ENCODE results near the gene TMEM214. TPM values are rescaled to one million over a fixed set of nuclear protein-coding genes. Genes with fewer than 3 reads are reported as not detected.
A peak's percentile ranks its signal among the peaks of the same experiment; 100 is the strongest.

The TMEM214 gene
- total RNA-seq, 2 donors from 2014 or later = 76.6 to 121 TPM

DNA sequence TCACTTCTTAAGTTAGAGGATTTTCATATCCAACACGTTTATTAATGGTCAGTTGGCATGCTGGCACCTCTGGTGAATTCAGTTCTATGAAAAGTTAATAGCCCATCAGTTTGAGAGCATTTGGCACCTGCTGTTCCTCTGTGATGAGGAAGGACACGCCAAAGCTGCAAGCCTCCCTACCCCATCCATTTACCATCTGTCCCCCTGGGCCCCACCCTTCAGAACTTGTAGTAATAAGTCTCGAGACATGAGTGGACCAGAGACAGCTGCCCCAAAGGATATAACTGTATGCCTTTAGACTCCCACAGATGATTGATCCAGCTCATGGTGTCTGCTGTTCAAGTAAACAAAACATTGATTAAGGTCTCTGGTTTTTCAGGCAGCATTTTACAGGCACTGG is 32.4 kb downstream of the TMEM214 start:
- Histone ChIP-seq H3K4me3 (no peak overlapping the region), H3K4me1 (peaks cover 9% of the 10 kb centered on the region), H3K9me3 (no peaks in the 10 kb centered on the region), H3K36me3 (peaks cover 4% of the 10 kb centered on the region), H3K27ac (no peak overlapping the region), H3K27me3 (no peaks in the 10 kb centered on the region), H3K9ac (ENCODE audit: low read depth in 2 of 2, low read length in 2 of 2) (no peak overlapping the region)
- intact Hi-C loops (cut with DNase I) = no loop called here
- no peak for TF ChIP-seq CTCF (IDR thresholded peaks at IDR 0.05)
- DNase-seq = no peak

- Histone ChIP-seq H3K9me3 (no peaks in the 10 kb centered on the region), H3K9ac (ENCODE audit: low read depth in 2 of 2, low read length in 2 of 2) (no peak overlapping the region), H3K27me3 (no peaks in the 10 kb centered on the region), H3K4me1 (peaks cover 18% of the 10 kb centered on the region), H3K27ac (no peak overlapping the region), H3K4me3 (no peak overlapping the region), H3K36me3 (peaks cover 4% of the 10 kb centered on the region)
- no peak for DNase-seq
- TF ChIP-seq CTCF (IDR thresholded peaks at IDR 0.05) = no peak
- intact Hi-C loops (cut with DNase I) = no loop called here
Observed at GRCh38 chr2:27067385-27067784, 34.6 kb downstream of the TMEM214 start.

- no peaks in the 10 kb centered on the region for H3K27me3 ChIP-seq
- no peak overlapping the region for H3K27ac ChIP-seq
- H3K36me3 ChIP-seq = peaks cover 4% of the 10 kb centered on the region
- intact Hi-C loops (cut with DNase I) = no loop called here
- no peak for DNase-seq
- no peaks in the 10 kb centered on the region for H3K9me3 ChIP-seq
- no peak overlapping the region for H3K9ac ChIP-seq (ENCODE audit: low read depth in 2 of 2, low read length in 2 of 2)
- H3K4me3 ChIP-seq = no peak overlapping the region
- TF ChIP-seq CTCF (IDR thresholded peaks at IDR 0.05) = no peak
- peaks cover 19% of the 10 kb centered on the region for H3K4me1 ChIP-seq
Observed at GRCh38 chr2:27069436-27069835, 36.7 kb downstream of the TMEM214 start.

DNA sequence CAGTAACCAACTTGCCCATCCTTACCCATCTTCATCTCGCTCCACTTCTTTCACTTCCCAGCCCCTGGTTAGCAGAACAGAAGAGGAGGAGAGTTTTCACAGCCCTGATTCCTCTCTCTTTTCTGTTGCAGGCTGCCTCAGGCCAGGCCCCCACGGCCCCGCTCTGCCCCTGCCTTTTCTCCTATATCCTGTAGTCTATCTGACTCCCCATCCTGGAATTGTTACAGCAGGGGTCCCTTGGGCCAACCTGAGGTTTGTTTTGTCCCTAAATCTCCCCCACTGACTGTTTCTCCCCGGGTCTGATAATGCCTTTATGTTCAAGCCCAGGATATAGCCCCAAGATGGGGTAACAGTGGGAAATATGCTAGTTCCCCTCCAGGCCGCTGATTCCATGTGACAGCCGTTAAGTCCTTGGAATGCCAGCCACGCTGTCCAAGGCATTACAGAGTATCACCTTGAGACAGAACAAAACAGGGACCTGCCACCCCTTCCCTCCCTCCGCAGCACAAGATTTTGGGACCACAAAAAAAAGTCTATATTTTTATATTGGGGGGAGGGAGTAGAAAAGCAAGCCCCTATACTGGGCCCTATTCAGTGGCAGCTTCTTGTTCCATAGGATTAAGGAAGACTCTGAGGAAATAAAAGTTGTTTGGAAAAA is 37.3 kb downstream of the TMEM214 start:
- peaks cover 4% of the 10 kb centered on the region for H3K36me3 ChIP-seq
- peak overlapping the region; percentile 95 for H3K27ac ChIP-seq
- no peak for DNase-seq
- peak overlapping the region in 1 of 2 donors; percentile 97 for H3K9ac ChIP-seq (ENCODE audit: low read depth in 2 of 2, low read length in 2 of 2)
- no peak for TF ChIP-seq CTCF (IDR thresholded peaks at IDR 0.05)
- H3K4me1 ChIP-seq = peaks cover 25% of the 10 kb centered on the region
- intact Hi-C loops (cut with DNase I) = no loop called here
- H3K4me3 ChIP-seq = peak overlapping the region; percentile 77
- no peaks in the 10 kb centered on the region for H3K9me3 ChIP-seq
- no peaks in the 10 kb centered on the region for H3K27me3 ChIP-seq

DNA sequence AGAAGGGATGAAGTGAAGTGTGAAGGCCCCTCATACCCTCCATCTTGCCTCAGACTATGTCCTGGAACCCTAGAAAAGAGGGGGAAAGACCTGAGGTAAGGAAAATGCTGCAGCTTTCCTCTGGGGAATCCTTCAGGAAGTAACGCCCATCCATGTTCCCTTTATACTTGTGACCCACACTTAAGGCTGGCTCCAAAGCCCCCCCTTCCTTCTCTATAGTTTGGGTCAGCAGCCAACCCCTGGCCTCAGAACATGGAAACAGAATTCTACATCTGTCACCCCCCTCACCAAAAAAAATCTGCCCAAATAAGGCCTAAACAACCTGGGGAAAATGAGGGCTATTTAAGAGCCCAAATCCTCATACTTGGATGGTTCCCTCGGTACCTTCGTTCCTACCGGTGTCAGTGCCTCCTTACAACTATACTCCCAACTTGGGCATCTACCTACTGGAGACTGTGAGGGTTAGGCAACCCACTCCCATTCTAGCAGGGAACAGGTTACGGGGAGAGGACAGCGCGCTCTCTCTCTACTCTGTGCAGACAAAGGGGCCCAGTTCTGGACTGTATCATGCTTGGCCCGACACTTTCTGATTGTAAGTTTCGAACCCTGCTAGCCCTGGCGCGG is 38.0 kb downstream of the TMEM214 start:
- H3K36me3 ChIP-seq = peaks cover 4% of the 10 kb centered on the region
- intact Hi-C loops (cut with DNase I) = no loop called here
- peak overlapping the region; percentile 87 to 97 for H3K9ac ChIP-seq (ENCODE audit: low read depth in 2 of 2, low read length in 2 of 2)
- H3K9me3 ChIP-seq = no peaks in the 10 kb centered on the region
- DNase-seq = no peak
- H3K27me3 ChIP-seq = no peaks in the 10 kb centered on the region
- peaks cover 25% of the 10 kb centered on the region for H3K4me1 ChIP-seq
- H3K27ac ChIP-seq = peak overlapping the region; percentile 95
- H3K4me3 ChIP-seq = peak overlapping the region; percentile 77
- TF ChIP-seq CTCF (IDR thresholded peaks at IDR 0.05) = no peak
